ENCODE data around the gene SOX3.

Gene SOX3

GRCh38 chrX:140504371-140505324 lies at the start of gene SOX3:
Gene SOX3, minus strand, starts transcription at chrX:140505069. Its CDS starts 9 bp downstream, at chrX:140505060.
- peak; percentile 6 for DNase-seq

- no peak for DNase-seq
Observed at GRCh38 chrX:140548985-140549384, 44.1 kb upstream of the SOX3 start.

- DNase-seq: no peak
Observed at GRCh38 chrX:140526171-140526570, 21.3 kb upstream of the SOX3 start.

- no peak for DNase-seq
Observed at GRCh38 chrX:140525448-140525847, 20.6 kb upstream of the SOX3 start.

- DNase-seq: no peak
Observed at GRCh38 chrX:140524556-140524955, 19.7 kb upstream of the SOX3 start.

GRCh38 chrX:140521393-140521792 lies 16.5 kb upstream of the SOX3 start:
- DNase-seq: no peak

GRCh38 chrX:140514554-140514953 lies 9.7 kb upstream of the SOX3 start:
- DNase-seq: no peak

- no peak for DNase-seq
Observed at GRCh38 chrX:140510895-140511295, 6.0 kb upstream of the SOX3 start.

GRCh38 chrX:140510306-140510676 lies 5.4 kb upstream of the SOX3 start:
- no peak for DNase-seq

- DNase-seq: no peak
Observed at GRCh38 chrX:140509468-140510305, 4.8 kb upstream of the SOX3 start.

GRCh38 chrX:140508958-140509357 lies 4.1 kb upstream of the SOX3 start:
- no peak for DNase-seq

- DNase-seq: no peak
Observed at GRCh38 chrX:140507982-140508305, 3.1 kb upstream of the SOX3 start.

GRCh38 chrX:140507223-140507981 lies 2.5 kb upstream of the SOX3 start:
- no peak for DNase-seq

GRCh38 chrX:140505421-140506337 lies 810 bp upstream of the SOX3 start:
- DNase-seq: no peak

GRCh38 chrX:140503714-140504351 lies 1.0 kb downstream of the SOX3 start:
- DNase-seq: peak; percentile 5

GRCh38 chrX:140503238-140503601 lies 1.6 kb downstream of the SOX3 start:
- no peak for DNase-seq

- DNase-seq: no peak
Observed at GRCh38 chrX:140502491-140503237, 2.2 kb downstream of the SOX3 start.

GRCh38 chrX:140501940-140502468 lies 2.9 kb downstream of the SOX3 start:
- DNase-seq: no peak

- DNase-seq: no peak
Observed at GRCh38 chrX:140501321-140501720, 3.5 kb downstream of the SOX3 start.

- DNase-seq: no peak
Observed at GRCh38 chrX:140500441-140500840, 4.4 kb downstream of the SOX3 start.

- DNase-seq: no peak
Observed at GRCh38 chrX:140495739-140496138, 9.1 kb downstream of the SOX3 start.
